ENCODE data around the gene CBX1. TPM values are rescaled to one million over a fixed set of nuclear protein-coding genes. Genes with fewer than 3 reads are reported as not detected.

CBX1 gene
- total RNA-seq, 1 donor from 2014 or later, result 210 TPM

GRCh38 chr17:48064638-48065037, 36.6 kb downstream of the CBX1 start:
- Mint-ChIP-seq H3K4me3 (no peak overlapping the region), H3K36me3 (ENCODE audit: low read depth) (peaks cover 14% of the 10 kb centered on the region), H3K27ac (ENCODE audit: unreplicated experiment) (no peak overlapping the region), H3K9me3 (no peaks in the 10 kb centered on the region), H3K4me1 (peaks cover 7% of the 10 kb centered on the region), H3K27me3 (ENCODE audit: low read depth) (no peaks in the 10 kb centered on the region)
- no peak for TF ChIP-seq CTCF (conservative IDR thresholded peaks at IDR 0.05)
- no peak for DNase-seq (ENCODE audit: low read depth, low spot score)

DNA sequence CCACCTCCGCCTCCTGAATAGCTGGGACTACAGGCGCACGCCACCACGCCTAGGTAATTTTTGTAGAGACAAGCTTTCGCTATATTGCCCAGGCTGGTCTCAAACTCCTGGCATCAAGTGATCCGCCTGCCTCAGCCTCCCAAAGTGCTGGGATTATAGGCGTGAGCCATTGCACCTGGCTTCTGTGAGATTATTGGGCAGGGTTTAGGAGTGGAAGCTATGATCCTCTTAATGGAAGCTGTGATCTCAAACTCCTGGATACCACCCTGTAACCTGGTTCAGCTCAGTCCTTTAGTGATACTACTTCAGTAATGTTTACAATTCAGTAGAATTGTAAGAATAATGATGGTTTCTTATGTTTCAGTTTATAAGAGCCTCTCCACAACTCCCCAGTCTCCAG, 39.0 kb downstream of the CBX1 start:
- no peak overlapping the region for H3K27ac Mint-ChIP-seq (ENCODE audit: unreplicated experiment)
- peaks cover 7% of the 10 kb centered on the region for H3K4me1 Mint-ChIP-seq
- H3K27me3 Mint-ChIP-seq (ENCODE audit: low read depth), result no peaks in the 10 kb centered on the region
- no peaks in the 10 kb centered on the region for H3K9me3 Mint-ChIP-seq
- peaks cover 13% of the 10 kb centered on the region for H3K36me3 Mint-ChIP-seq (ENCODE audit: low read depth)
- no peak for DNase-seq (ENCODE audit: low read depth, low spot score)
- TF ChIP-seq CTCF (conservative IDR thresholded peaks at IDR 0.05), result no peak
- H3K4me3 Mint-ChIP-seq, result no peak overlapping the region

DNA sequence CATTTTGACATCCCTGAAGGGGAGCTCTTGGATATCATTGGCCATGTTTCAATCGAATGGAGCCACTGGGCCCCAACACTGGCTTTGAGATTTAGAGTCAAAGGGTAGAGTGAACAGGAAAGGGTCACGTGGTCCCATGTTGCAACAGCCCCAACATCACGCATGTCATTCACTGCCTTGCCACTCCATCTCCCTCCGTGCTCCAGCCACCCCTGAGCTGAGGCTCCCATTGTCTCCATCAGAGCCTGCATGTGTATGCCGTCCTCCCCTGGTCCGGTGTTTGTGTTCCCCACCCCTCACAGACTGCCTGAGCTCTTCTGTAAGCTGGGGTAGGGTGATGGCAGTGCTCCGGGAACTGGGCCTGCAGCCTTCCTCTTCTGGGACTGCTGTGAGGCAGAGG, 41.0 kb downstream of the CBX1 start:
- no peak for TF ChIP-seq CTCF (conservative IDR thresholded peaks at IDR 0.05)
- H3K4me3 Mint-ChIP-seq, result no peak overlapping the region
- H3K27me3 Mint-ChIP-seq (ENCODE audit: low read depth), result no peaks in the 10 kb centered on the region
- H3K4me1 Mint-ChIP-seq, result peaks cover 13% of the 10 kb centered on the region
- peaks cover 18% of the 10 kb centered on the region for H3K36me3 Mint-ChIP-seq (ENCODE audit: low read depth)
- H3K27ac Mint-ChIP-seq (ENCODE audit: unreplicated experiment), result peak overlapping the region; percentile 67
- no peaks in the 10 kb centered on the region for H3K9me3 Mint-ChIP-seq
- no peak for DNase-seq (ENCODE audit: low read depth, low spot score)

DNA sequence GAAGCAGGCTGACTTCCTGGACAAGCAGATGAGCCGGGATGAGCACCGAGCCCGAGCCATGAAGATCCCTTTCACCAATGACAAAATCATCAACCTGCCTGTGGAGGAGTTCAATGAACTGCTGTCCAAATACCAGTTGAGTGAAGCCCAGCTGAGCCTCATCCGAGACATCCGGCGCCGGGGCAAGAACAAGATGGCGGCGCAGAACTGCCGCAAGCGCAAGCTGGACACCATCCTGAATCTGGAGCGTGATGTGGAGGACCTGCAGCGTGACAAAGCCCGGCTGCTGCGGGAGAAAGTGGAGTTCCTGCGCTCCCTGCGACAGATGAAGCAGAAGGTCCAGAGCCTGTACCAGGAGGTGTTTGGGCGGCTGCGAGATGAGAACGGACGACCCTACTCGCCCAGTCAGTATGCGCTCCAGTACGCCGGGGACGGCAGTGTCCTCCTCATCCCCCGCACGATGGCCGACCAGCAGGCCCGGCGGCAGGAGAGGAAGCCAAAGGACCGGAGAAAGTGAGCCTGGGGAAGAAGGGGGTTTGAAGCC, 42.1 kb downstream of the CBX1 start:
- peak overlapping the region; percentile 41 for H3K4me3 Mint-ChIP-seq

GRCh38 chr17:48058393-48059124, 42.7 kb downstream of the CBX1 start:
- TF ChIP-seq CTCF (conservative IDR thresholded peaks at IDR 0.05), result no peak
- peaks cover 18% of the 10 kb centered on the region for H3K36me3 Mint-ChIP-seq (ENCODE audit: low read depth)
- no peak for DNase-seq (ENCODE audit: low read depth, low spot score)
- no peaks in the 10 kb centered on the region for H3K27me3 Mint-ChIP-seq (ENCODE audit: low read depth)
- H3K4me3 Mint-ChIP-seq, result peak overlapping the region; percentile 41
- no peak overlapping the region for H3K27ac Mint-ChIP-seq (ENCODE audit: unreplicated experiment)
- peaks cover 27% of the 10 kb centered on the region for H3K4me1 Mint-ChIP-seq
- H3K9me3 Mint-ChIP-seq, result no peaks in the 10 kb centered on the region

More for the DNA sequence above, 42.1 kb downstream of the CBX1 start:
- H3K27me3 Mint-ChIP-seq (ENCODE audit: low read depth), result no peaks in the 10 kb centered on the region
- H3K27ac Mint-ChIP-seq (ENCODE audit: unreplicated experiment), result no peak overlapping the region
- H3K4me1 Mint-ChIP-seq, result peaks cover 21% of the 10 kb centered on the region
- H3K36me3 Mint-ChIP-seq (ENCODE audit: low read depth), result peaks cover 18% of the 10 kb centered on the region
- TF ChIP-seq CTCF (conservative IDR thresholded peaks at IDR 0.05), result no peak
- DNase-seq (ENCODE audit: low read depth, low spot score), result no peak
- no peaks in the 10 kb centered on the region for H3K9me3 Mint-ChIP-seq

Measured in neural crest cell (in vitro differentiated cells).